NCI-H748 (cell line): ENCODE measurements around the gene ZNRD2.
A peak's percentile ranks its signal among the peaks of the same experiment; 100 is the strongest.

ENCODE experiments used
- DNase-seq: peaks from one replicate; lab custom pipeline; 2025; ENCODE audit not compliant: unreplicated experiment; lab: John Stamatoyannopoulos, UW

The ZNRD2 gene

GRCh38 chr11:65572356-65573051, 2.2 kb downstream of the ZNRD2 start, which contains the start of gene FAM89B:
FAM89B (plus strand) TSS chr11:65572538; CDS start chr11:65572670, 132 bp downstream.
- peak; percentile 85 for DNase-seq

DNA sequence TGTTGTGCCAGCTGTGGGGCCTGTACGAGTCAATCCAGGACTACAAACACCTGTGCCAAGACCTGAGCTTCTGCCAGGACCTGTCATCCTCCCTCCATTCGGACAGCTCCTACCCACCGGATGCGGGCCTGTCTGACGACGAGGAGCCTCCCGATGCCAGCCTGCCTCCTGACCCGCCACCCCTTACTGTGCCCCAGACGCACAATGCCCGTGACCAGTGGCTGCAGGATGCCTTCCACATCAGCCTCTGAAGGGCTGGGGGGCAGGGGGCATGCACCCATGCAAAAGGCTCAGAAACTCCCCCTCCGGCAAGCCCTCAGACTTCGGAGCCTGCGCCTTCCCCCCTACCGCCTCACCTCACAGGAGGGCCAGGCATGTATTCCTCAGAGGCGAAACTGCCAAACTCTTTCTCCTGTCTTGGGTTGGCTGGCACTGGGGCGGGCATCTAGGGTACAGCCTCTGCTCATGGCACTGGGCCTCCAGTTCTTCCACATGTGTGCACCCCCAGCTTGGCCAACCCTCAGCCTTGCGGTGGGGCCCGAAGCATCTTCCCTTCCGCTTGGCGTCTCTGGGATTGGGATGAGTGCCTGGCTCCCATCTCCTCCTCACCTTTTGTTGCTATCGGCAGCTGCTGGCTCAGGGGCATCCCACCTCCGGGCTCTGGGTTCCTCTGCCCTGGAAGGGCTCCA, 3.3 kb downstream of the ZNRD2 start:
- peak; percentile 18 for DNase-seq

DNA sequence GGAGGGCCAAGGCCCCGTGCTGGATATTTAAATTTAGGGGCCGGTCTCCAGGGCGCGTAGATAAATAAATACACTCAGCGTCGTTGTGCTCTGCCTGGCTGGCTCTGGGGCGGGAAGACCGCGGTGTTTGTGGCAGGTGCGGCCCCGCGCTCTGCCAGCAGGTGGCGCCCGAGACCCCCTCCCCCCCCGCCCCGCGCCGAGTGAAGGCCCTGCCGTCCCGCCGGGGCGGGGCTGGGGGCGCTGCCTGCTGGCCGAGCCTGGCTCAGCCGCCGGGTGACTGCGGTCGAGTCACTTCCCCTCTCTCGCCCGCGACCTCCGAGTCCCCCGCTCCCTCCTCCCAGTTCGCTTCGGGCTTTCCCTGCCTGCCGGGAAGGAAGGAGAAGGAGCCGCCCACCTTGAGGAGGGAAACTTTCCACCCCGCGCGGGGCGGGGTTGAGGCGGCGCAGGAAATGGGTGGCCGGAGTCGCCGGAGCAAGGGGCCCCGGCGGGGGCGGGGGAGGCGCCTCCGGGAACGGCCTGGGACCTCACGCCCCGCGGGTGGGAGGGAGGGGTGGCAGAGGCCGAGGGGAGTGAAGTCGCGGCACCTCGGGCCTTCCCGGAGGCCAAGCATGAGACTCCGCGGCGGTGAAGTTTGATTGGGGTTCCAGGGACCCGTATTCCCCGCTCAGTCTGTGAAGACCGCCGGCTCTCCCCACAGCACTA, 4.0 kb downstream of the ZNRD2 start:
- DNase-seq = peak; percentile 86

DNA sequence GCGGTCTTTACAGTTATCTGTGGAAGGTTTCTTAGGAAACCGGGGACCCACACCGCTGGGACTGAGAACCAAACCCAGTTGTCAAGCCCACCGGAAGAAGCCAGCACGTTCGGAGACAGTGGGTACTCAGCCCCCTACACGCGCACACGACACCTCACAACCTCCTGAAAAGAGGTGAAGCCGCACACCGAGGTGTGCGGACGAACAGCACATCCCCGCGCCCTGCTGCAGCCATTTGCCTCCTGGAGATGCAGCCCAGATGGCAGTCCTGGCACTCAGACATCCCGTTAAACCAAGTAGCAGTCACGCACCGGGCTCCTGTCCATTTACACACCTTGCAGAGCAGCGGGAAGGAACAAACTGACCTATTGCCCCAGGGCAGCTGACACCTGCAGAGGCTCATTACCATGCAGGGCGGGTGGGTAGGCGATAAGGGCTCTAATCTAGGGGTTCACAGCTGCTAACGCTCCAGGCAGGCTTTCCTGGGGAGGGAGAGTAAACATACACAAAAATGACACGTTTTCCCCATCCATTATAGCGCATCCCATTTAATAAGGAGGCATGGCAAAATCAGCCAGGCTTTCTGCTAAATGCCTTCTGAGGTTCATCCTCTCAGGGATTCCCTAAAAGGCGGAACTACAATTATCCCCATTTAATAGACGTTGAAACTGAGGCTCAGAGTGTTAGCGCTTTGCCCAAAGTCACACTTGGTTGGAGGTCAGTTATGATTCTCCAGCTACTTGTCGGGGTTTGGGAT, 4.7 kb downstream of the ZNRD2 start:
- peak; percentile 67 for DNase-seq

- DNase-seq = peak; percentile 63
Measured at GRCh38 chr11:65575568-65576231, 5.4 kb downstream of the ZNRD2 start, which contains the start of gene EHBP1L1. EHBP1L1 (plus strand) TSS chr11:65576053; CDS start chr11:65576303, 250 bp downstream.

GRCh38 chr11:65576232-65576866, 6.1 kb downstream of the ZNRD2 start:
- DNase-seq = no peak

GRCh38 chr11:65576867-65577755, 6.8 kb downstream of the ZNRD2 start:
- no peak for DNase-seq

GRCh38 chr11:65577756-65578109, 7.5 kb downstream of the ZNRD2 start:
- DNase-seq = no peak

DNA sequence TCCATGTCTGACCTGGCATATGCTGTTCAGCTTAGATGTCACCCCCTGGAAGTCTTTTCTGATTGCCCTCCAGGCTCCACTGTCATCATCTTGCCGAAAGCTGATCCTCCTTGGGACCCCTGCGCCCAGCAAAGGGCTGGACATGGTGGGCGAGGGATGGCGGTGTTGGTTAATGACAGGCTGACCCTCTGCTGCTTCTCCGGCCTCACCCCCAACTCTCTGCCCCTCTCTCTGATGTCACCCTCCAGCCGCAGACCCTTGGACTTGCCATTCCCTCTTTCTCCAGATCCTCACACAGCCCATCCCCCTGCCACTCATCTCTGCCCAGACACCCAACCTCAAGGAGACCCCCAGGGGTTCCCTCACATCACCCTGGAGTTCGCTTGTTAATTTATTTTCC, 7.9 kb downstream of the ZNRD2 start:
- DNase-seq = no peak

DNA sequence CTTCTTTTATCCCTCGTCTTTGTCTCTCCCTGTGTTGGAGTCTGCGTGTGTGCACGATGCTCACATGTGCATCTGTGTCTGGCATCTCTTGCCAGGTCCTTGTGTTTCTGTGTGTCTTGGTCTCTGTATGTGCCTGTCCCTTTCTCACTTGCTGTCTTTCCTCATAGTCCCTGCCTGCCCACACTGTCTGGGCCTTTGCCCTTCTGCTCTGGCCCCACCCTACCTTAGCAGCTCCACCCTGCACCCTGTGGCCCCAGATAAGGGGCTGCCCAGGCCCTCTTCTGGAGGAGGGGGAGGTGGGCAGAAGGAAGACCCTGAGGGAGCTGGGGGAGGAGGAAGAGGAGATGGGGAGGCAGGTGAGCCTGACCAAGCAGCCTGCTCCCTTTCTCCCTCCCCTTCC, 8.4 kb downstream of the ZNRD2 start:
- no peak for DNase-seq

- DNase-seq = no peak
Measured at GRCh38 chr11:65579291-65579690, 9.0 kb downstream of the ZNRD2 start.

DNA sequence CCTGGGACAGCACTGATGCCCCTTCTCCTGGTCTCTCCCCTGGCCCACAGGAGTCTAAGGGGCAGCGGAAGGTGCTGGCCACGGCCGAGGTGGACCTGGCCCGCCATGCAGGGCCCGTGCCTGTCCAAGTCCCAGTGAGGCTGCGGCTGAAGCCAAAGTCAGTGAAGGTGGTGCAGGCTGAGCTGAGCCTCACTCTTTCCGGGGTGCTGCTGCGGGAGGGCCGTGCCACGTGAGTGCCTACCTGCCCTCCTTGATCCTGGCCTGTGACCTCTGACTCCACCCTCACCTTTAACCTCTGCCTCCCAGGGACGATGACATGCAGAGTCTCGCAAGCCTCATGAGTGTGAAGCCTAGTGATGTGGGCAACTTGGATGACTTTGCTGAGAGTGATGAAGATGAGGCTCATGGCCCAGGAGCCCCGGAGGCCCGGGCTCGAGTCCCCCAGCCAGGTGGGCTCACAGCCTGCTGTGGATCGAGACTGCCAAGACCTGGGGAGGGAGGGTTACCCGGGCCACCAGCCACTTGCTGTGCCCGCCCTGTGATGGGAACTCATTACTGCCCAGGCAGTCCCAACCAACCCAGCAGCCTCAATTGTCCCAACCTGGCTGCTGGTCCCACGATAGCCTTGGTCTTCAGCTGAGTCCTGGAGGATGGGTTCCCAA, 9.9 kb downstream of the ZNRD2 start:
- DNase-seq = no peak

- DNase-seq = no peak
Measured at GRCh38 chr11:65580756-65581155, 10.5 kb downstream of the ZNRD2 start.

GRCh38 chr11:65581928-65582327, 11.7 kb downstream of the ZNRD2 start:
- no peak for DNase-seq

DNA sequence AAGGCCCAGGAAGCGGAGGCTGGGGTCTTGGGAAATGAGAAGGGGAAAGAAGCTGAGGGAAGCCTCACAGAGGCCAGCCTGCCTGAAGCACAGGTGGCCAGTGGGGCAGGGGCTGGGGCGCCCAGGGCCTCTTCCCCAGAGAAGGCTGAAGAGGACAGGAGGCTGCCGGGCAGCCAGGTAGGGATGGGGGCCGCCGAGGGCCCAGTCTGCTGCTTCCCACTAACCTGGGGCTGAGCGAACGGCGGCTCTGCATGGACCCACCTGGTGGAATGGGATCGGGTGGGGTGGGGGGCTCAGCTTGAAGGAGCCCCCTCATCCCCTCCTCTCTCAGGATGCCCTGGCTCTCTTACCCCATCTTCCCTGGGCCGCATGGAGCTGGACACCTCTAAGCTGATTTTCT, 13.3 kb downstream of the ZNRD2 start:
- no peak for DNase-seq

- DNase-seq = no peak
Measured at GRCh38 chr11:65584106-65584505, 13.8 kb downstream of the ZNRD2 start.

GRCh38 chr11:65584723-65585171, 14.5 kb downstream of the ZNRD2 start:
- no peak for DNase-seq

- DNase-seq = no peak
Measured at GRCh38 chr11:65585396-65586246, 15.3 kb downstream of the ZNRD2 start.
